Tibial nerve (tissue), 4 donors: ENCODE data around the gene RNU4-1. TPM values are rescaled to one million over a fixed set of nuclear protein-coding genes. Genes with fewer than 3 reads are reported as not detected.

Experiments used
- DNase-seq, 2 donors: peaks; one replicate each; pipeline ENCODE4 v3.0.0-alpha.2; 2019; ENCODE audit warnings: low spot score in 2 of 2
- H3K27ac ChIP-seq, 4 donors: fragments of 200-600 bp; sonication (generic) in 3 of 4; one replicate each; pipeline ENCODE4 v1.5.1; 2017 to 2019; ENCODE audit warnings: mild to moderate bottlenecking in 1 of 4
- H3K27me3 ChIP-seq, 2 donors: fragments of 200-600 bp; sonication (generic) in 1 of 2; one replicate each; pipeline versions ENCODE4 v1.5.1 to v1.6.0; 2017 to 2019
- H3K36me3 ChIP-seq, 3 donors: fragments of 200-600 bp; sonication (generic); one replicate each; pipeline ENCODE4 v1.5.1; 2018 to 2019
- H3K4me1 ChIP-seq, 4 donors: fragments of 200-600 bp; sonication (generic) in 3 of 4; one replicate each; pipeline ENCODE4 v1.5.1; 2017 to 2019
- H3K4me3 ChIP-seq, 4 donors: fragments of 200-600 bp; sonication (generic) in 3 of 4; one replicate each; pipeline ENCODE4 v1.5.1; 2017 to 2019; ENCODE audit warnings: mild to moderate bottlenecking in 1 of 4, moderate library complexity in 1 of 4
- H3K9me3 ChIP-seq, 4 donors: fragments of 200-600 bp; sonication (generic) in 3 of 4; one replicate each; pipeline ENCODE4 v1.5.1; 2017 to 2019
- CTCF ChIP-seq, 5 experiments: fragments of 200-600 bp in 3 of 5; fragments of 450-650 bp in 2 of 5; sonication (generic) in 3 of 5; IDR thresholded peaks; one replicate each; pipeline ENCODE4 v1.5.1; 2016 to 2019; ENCODE audit warnings: antibody characterized with exemption in 5 of 5, mild to moderate bottlenecking in 3 of 5, moderate library complexity in 2 of 5
- EP300 ChIP-seq, 2 donors: sonication (generic); formaldehyde crosslinking; IDR thresholded peaks; one replicate each; pipeline ENCODE4 v1.6.1; 2017; ENCODE audit warnings: antibody characterized with exemption in 2 of 2, mild to moderate bottlenecking in 1 of 2
- POLR2A ChIP-seq, 2 donors: fragments of 450-650 bp; IDR thresholded peaks; one replicate each; pipeline ENCODE4 v1.6.1; 2017; ENCODE audit warnings: antibody characterized with exemption in 2 of 2, mild to moderate bottlenecking in 2 of 2, moderate library complexity in 2 of 2
- WGBS, 2 donors: methylation state at CpG; one replicate each; pipeline ENCODE4 v1.1.5; 2018; 5-methylcytosine and 5-hydroxymethylcytosine counted together
- total RNA-seq, 4 donors: library from RNA; depleted of rRNA; stranded (reverse); fragments of >200 nt; gene quantifications; one replicate each; pipeline ENCODE4 v1.1.0, GENCODE V29; 2016

RNU4-1 gene
- total RNA-seq, 4 donors from 2014 or later: under 0.01 TPM; not detected in 1

GRCh38 chr12:120278137-120279069, 14.6 kb downstream of the RNU4-1 start:
- DNase-seq: no peak
- Histone ChIP-seq H3K9me3 (no peaks in the 10 kb centered on the region), H3K36me3 (no peaks in the 10 kb centered on the region), H3K27ac (no peak overlapping the region), H3K4me1 (no peaks in the 10 kb centered on the region), H3K4me3 (no peak overlapping the region), H3K27me3 (no peaks in the 10 kb centered on the region)
- 95 to 97% methylated on average over 28 to 47 of the region's 57 CpGs for WGBS, 2 donors
- TF ChIP-seq POLR2A (IDR thresholded peaks at IDR 0.05): no peak
- TF ChIP-seq EP300 (IDR thresholded peaks at IDR 0.05): no peak

- DNase-seq: no peak
- Histone ChIP-seq H3K36me3 (no peaks in the 10 kb centered on the region), H3K4me3 (no peak overlapping the region), H3K4me1 (no peaks in the 10 kb centered on the region), H3K27me3 (no peaks in the 10 kb centered on the region), H3K27ac (no peak overlapping the region), H3K9me3 (no peaks in the 10 kb centered on the region)
- TF ChIP-seq POLR2A (IDR thresholded peaks at IDR 0.05): no peak
- TF ChIP-seq CTCF (IDR thresholded peaks at IDR 0.05): no peak
- TF ChIP-seq EP300 (IDR thresholded peaks at IDR 0.05): no peak
- 87 to 94% methylated on average over 6 of the region's 6 CpGs for WGBS, 2 donors
Measured at GRCh38 chr12:120276734-120277133, 16.3 kb downstream of the RNU4-1 start.

- H3K9me3 ChIP-seq: no peaks in the 10 kb centered on the region
- DNase-seq: no peak
- H3K27me3 ChIP-seq: no peaks in the 10 kb centered on the region
- peak overlapping the region in 1 of 4 donors; percentile 12 for H3K27ac ChIP-seq
- H3K4me3 ChIP-seq: no peak overlapping the region
- H3K36me3 ChIP-seq: no peaks in the 10 kb centered on the region
- TF ChIP-seq EP300 (IDR thresholded peaks at IDR 0.05): no peak
- no peak for TF ChIP-seq POLR2A (IDR thresholded peaks at IDR 0.05)
- TF ChIP-seq CTCF (IDR thresholded peaks at IDR 0.05): no peak
- 30 to 47% methylated on average over 4 of the region's 4 CpGs for WGBS, 2 donors
- peaks cover 0 to 29% (median 19%) of the 10 kb centered on the region in 4 donors for H3K4me1 ChIP-seq
Measured at GRCh38 chr12:120267736-120268135, 25.3 kb downstream of the RNU4-1 start.

GRCh38 chr12:120266180-120266870, 26.7 kb downstream of the RNU4-1 start:
- Histone ChIP-seq H3K4me1 (peaks cover 0 to 43% (median 32%) of the 10 kb centered on the region in 4 donors), H3K9me3 (no peaks in the 10 kb centered on the region), H3K36me3 (no peaks in the 10 kb centered on the region), H3K27me3 (no peaks in the 10 kb centered on the region), H3K27ac (peak overlapping the region in 2 of 4 donors; percentile 68 to 76), H3K4me3 (peak overlapping the region in 1 of 4 donors; percentile 94)
- 38% methylated on average over 8 of the region's 8 CpGs for WGBS, 2 donors
- TF ChIP-seq POLR2A (IDR thresholded peaks at IDR 0.05) (no peak), CTCF (IDR thresholded peaks at IDR 0.05) (no peak), EP300 (IDR thresholded peaks at IDR 0.05) (no peak)
- no peak for DNase-seq

GRCh38 chr12:120265473-120266179, 27.4 kb downstream of the RNU4-1 start, which contains the start of gene PXN:
Gene PXN (minus strand): TSS chr12:120265730. CDS start chr12:120265629, 101 bp downstream.
- no peaks in the 10 kb centered on the region for H3K9me3 ChIP-seq
- 4% methylated on average over 8 to 17 of the region's 81 CpGs for WGBS, 2 donors
- H3K27ac ChIP-seq: peak within 1 kb of the TSS; percentile 83 to 98 (median 96)
- peak; percentile 87 to 93 (median 93) for TF ChIP-seq CTCF (IDR thresholded peaks at IDR 0.05)
- TF ChIP-seq POLR2A (IDR thresholded peaks at IDR 0.05): peak; percentile 61 to 69
- peak; percentile 15 to 71 for TF ChIP-seq EP300 (IDR thresholded peaks at IDR 0.05)
- H3K36me3 ChIP-seq: no peaks in the 10 kb centered on the region
- peak within 1 kb of the TSS; percentile 75 to 94 (median 89) for H3K4me3 ChIP-seq
- no peaks in the 10 kb centered on the region for H3K27me3 ChIP-seq
- H3K4me1 ChIP-seq: peaks cover 0 to 50% (median 37%) of the 10 kb centered on the region in 4 donors
- peak; percentile 80 to 81 for DNase-seq
